Measurements from ENCODE around the gene RAB25.

Gene RAB25

DNA sequence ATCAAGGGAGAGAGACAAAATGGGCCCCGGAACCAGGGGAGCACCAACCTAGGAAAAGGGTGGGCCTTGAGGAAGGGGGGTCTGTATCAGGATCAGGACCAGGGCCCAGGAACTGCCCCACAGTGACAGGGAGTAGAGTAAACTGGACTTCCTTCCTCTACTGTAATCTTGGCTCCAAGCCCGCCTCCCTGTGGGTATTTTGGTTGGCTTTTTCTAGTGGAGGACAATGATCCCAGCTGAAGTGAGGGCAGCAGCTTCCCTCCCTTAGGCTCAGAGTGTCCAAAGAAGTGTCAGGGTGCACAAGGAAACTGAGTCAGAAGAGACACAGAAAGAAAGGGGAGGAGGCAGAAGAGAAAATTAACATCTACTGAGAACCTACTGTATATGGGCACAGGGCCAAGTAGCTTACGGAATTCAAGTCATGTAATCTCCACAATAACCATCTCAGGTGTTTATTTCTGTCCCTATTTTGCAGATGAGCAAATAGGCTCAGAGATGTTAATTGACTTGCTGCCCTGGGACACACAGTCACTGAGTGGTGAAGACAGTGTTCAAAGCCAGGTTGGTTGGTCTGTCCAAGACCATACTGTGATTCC is 12.2 kb upstream of the RAB25 start:
- no peak overlapping the region for H3K4me3 ChIP-seq (ENCODE audit: low read depth, low read length)
- TF ChIP-seq, protein P1, sequence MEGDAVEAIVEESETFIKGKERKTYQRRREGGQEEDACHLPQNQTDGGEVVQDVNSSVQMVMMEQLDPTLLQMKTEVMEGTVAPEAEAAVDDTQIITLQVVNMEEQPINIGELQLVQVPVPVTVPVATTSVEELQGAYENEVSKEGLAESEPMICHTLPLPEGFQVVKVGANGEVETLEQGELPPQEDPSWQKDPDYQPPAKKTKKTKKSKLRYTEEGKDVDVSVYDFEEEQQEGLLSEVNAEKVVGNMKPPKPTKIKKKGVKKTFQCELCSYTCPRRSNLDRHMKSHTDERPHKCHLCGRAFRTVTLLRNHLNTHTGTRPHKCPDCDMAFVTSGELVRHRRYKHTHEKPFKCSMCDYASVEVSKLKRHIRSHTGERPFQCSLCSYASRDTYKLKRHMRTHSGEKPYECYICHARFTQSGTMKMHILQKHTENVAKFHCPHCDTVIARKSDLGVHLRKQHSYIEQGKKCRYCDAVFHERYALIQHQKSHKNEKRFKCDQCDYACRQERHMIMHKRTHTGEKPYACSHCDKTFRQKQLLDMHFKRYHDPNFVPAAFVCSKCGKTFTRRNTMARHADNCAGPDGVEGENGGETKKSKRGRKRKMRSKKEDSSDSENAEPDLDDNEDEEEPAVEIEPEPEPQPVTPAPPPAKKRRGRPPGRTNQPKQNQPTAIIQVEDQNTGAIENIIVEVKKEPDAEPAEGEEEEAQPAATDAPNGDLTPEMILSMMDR (conservative IDR thresholded peaks at IDR 0.05; ENCODE audit: low read depth, low read length), result no peak
- no peak for DNase-seq (ENCODE audit: low read depth)

DNA sequence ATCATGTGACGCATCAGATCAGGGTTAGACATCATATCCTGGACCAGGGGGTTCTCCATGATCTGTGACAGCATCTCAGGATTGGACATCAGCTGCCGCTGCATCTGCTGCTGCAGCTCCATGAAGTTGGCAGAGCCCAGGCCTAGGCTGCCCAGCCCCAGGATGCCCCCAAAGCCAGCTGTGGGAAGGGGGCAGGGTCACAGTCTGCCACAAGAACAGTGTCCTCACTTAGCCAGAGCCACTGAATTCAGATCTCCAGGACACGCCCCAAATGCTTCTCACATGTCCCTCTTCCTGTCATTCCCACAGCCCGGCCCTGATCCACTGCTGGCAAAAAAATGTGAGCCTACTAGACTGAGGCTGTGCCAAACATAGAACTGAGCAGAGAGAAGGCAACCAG is 10.6 kb upstream of the RAB25 start:
- no peak overlapping the region for H3K4me3 ChIP-seq (ENCODE audit: low read depth, low read length)
- TF ChIP-seq, protein P1 (conservative IDR thresholded peaks at IDR 0.05; ENCODE audit: low read depth, low read length), result no peak
- DNase-seq (ENCODE audit: low read depth), result no peak

DNA sequence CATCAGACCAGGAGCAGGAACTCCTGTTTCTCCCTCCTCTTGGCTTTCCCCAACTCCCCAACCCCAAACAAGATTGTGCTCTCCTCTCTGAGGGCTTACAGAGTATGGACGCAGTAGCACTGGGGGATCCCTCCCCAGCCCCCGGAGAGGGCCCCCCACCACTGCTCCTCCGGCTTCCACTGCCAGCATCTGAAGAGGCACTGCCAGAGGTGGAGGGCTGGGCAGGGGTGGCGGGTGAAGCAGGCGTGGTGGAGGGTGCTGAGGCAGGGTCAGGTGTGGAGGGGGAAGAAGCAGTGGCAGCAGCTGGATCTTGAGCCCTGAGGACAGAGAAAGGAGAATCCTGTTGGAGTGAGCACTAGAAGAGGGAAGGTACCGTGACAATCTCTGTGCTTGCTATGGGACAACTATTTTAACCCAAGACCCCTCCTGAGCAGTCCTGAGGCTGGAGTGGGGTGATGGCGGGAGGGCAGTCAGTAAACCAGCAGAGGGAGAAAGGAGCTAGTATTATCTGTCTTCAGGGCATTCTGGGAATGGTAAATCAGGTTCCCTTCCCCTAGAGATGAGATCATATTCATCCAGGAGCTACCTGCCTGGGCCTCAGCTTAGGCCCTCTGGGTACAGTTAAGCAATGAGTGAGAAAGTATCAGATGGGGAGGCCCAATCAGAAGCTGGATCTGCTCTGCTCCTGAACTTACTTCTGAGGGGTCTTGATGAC is 9.8 kb upstream of the RAB25 start:
- TF ChIP-seq, protein P1 (conservative IDR thresholded peaks at IDR 0.05; ENCODE audit: low read depth, low read length), result no peak
- DNase-seq (ENCODE audit: low read depth), result no peak

DNA sequence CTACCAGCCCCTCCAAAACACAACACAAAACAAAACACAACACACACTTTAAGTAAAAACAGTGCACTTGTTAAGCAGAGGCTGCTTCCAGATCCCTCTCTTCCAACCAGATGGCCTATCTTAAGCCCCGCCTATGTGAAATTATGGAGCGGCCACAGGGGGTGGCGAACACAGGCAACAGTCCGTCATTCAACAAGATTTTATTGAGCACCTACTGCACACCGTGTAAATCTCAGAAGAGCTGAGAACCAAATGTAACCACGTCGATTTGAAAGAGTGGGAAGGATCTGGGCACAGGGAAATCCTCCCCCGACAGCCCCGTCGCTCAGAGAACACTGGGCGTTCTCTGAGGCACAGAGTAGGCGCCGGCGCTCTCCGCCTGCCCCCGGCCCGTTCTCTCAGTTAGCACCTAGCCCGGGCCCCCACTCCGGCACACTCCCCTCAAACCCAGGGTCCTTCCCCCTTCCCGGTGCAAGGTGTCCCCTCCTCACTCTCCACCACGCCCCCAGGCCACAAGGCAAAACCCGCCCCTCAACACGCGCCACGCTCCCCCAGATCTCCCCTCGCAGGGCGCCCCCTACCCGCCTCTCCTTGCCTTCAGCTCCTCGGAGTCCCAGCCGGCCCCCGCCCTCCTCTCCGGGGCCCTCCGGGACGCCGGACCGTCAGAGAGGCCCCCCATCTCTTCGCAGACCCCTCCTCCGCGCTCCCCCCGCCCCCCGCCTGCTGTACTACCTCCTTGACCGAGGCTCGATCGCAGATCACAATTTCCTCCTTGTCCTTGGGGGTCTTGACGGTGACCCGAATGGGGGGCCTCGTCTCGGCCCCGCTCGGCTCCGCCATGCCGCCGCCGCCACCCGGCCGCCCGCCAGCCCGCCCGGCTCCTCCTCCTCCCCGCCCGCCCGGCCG is 7.8 kb upstream of the RAB25 start:
- DNase-seq (ENCODE audit: low read depth), result peak; percentile 82
- H3K4me3 ChIP-seq (ENCODE audit: low read depth, low read length), result peak overlapping the region; percentile 78
- TF ChIP-seq, protein P1 (conservative IDR thresholded peaks at IDR 0.05; ENCODE audit: low read depth, low read length), result peak; percentile 25

More for the DNA sequence above, 9.8 kb upstream of the RAB25 start:
- no peak overlapping the region for H3K4me3 ChIP-seq (ENCODE audit: low read depth, low read length)

DNA sequence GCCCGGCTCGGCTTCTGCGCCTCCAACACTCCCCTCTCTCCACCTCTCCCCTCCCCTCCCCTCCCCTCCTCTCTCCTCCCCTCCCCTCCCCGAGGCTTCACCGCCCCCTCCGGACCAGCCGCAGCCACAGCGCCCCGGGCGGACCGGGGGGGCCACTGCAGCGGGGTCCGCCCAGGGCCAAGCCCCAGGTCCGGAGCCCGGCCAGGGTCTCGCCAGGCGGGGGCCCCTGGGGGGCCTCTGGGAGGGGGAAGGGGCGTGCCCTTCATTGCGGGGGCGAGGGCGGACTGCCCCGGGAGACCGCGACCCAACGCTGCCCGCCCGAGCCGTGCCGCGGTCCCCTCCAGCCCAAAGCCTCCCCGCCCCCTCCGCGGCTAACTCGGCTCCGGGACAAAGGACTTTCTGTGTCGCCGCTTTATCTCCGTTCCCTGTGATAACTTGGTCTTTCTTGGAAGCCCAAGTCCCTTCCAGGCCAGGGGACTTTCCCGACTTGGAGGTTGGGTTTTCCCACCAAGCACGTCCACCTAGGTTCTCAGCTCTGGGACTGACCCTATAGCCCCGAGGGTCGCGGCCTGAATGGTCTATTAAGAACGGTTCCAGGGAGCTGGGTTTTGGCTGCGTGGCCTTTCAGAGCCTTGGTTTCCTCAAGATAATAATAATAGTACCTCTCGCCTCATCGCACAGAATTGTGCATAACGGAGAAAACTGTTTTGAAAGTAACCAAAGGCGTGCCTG is 7.0 kb upstream of the RAB25 start, which contains the start of gene UBQLN4:
Gene UBQLN4, minus strand, starts transcription at position 31 of the 732 bp plus-strand sequence. CDS start 97 bp downstream, outside the sequence.
- peak; percentile 90 for DNase-seq (ENCODE audit: low read depth)
- TF ChIP-seq, protein P1 (conservative IDR thresholded peaks at IDR 0.05; ENCODE audit: low read depth, low read length), result peak; percentile 33
- peak within 1 kb of the TSS; percentile 99 for H3K4me3 ChIP-seq (ENCODE audit: low read depth, low read length)

DNA sequence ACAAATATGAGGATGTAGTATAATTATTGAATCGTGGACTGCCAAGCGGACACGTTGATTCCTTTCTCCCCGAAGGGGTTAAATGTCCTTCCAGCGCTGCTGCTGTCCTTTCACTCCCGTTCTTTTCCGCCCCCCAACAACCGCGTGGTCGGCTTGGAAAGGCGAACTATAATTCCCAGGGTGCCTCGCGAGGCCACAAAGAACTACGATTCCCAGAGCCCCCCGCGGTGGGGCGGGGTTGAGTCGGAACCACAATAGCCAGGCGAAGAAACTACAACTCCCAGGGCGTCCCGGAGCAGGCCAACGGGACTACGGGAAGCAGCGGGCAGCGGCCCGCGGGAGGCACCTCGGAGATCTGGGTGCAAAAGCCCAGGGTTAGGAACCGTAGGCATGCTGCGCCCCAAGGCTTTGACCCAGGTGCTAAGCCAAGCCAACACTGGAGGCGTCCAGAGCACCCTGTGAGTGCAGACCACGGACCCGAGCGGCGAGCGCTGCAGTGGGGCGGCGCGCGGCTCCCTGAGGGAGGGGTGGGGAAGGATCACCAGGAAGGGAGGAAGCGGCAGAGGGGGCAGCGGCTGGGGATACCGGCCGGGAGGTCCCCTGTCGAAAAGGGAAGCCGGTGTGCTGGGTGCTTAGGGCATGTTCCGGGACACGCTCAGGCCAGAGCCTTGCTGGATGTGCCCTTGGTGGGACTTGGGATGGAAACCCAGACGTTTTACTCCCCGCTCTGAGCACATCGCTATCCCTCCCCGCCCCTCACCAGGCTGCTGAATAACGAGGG is 6.3 kb upstream of the RAB25 start, which contains the start of gene LAMTOR2:
Gene LAMTOR2, plus strand, starts transcription at position 283 of the 781 bp plus-strand sequence. Its CDS starts 108 bp downstream, at position 391.
- TF ChIP-seq, protein P1 (conservative IDR thresholded peaks at IDR 0.05; ENCODE audit: low read depth, low read length), result no peak
- DNase-seq (ENCODE audit: low read depth), result peak; percentile 97
- H3K4me3 ChIP-seq (ENCODE audit: low read depth, low read length), result peak within 1 kb of the TSS; percentile 99
